ENCODE measurements around the gene EIF5A.

DNA sequence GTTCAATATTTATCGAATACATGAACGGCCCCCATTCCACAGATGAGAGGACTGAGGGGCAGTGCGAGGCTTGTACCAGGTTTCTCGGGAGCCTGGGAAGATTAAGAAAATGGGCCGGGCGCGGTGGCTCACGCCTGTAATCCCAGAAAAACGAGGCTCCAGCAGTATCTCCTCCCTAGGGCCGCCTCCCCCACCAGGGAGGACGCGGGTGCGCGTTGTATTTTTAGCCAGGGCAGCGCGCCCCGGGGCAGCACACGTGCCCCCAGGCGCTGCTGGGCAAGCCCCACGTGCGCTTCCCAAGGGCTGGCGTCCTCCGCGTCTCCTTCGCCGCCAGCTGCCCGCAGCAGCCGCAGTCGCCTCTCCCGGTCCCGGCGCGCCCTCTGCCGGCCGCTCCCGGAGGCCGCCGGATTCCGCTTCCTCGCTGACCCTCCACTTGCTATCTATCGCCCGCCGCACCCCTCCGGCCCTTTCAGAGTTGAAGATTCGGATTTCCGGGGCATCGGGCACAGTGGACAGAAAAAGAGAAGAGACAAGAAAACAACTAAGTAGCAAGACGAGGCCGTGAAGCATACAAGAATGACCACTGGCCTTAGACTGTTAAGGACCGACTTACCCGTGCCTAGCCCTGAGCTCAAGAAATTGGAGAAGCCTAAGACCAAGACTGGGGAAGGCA, 11.1 kb upstream of the EIF5A start:
- TF ChIP-seq, protein P1, sequence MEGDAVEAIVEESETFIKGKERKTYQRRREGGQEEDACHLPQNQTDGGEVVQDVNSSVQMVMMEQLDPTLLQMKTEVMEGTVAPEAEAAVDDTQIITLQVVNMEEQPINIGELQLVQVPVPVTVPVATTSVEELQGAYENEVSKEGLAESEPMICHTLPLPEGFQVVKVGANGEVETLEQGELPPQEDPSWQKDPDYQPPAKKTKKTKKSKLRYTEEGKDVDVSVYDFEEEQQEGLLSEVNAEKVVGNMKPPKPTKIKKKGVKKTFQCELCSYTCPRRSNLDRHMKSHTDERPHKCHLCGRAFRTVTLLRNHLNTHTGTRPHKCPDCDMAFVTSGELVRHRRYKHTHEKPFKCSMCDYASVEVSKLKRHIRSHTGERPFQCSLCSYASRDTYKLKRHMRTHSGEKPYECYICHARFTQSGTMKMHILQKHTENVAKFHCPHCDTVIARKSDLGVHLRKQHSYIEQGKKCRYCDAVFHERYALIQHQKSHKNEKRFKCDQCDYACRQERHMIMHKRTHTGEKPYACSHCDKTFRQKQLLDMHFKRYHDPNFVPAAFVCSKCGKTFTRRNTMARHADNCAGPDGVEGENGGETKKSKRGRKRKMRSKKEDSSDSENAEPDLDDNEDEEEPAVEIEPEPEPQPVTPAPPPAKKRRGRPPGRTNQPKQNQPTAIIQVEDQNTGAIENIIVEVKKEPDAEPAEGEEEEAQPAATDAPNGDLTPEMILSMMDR (IDR thresholded peaks at IDR 0.05 in 4 of 5, conservative IDR thresholded peaks at IDR 0.05 in 1 of 5), result peak; percentile 91 to 100 (median 99)
- TF ChIP-seq POLR2A (IDR thresholded peaks at IDR 0.05), result peak; percentile 74 to 80

Measured in gastrocnemius medialis (tissue), 4 donors.